Keratinocyte (primary cell): ENCODE results near the gene FAM174B. TPM values are rescaled to one million over a fixed set of nuclear protein-coding genes. Genes with fewer than 3 reads are reported as not detected.

Experiments
- DNase-seq: peaks from one replicate; pipeline ENCODE4 v3.0.0-alpha.2; 2011; ENCODE audit warnings: low read depth, missing footprints, low spot score
- FAIRE-seq: peaks from 2 replicates; lab custom pipeline; 2011; peaks lifted over from hg19 to GRCh38; lab: Jason Lieb, UNC
- H2AFZ ChIP-seq: 2 replicates; pipeline ENCODE4 v1.6.0; 2012; ENCODE audit warnings: low read length, control low read depth, inconsistent platforms; ENCODE audit not compliant: control insufficient read depth
- H3K27ac ChIP-seq: 2 replicates; pipeline ENCODE4 v1.5.1; 2011; ENCODE audit warnings: low read length; ENCODE audit not compliant: control insufficient read depth, insufficient read depth
- H3K27me3 ChIP-seq: 3 replicates; pipeline ENCODE4 v1.6.0; 2011; ENCODE audit warnings: low read length; ENCODE audit not compliant: control insufficient read depth, insufficient read depth; ENCODE audit errors: extremely low read depth
- H3K36me3 ChIP-seq, 2 experiments: 2 replicates in 1 of 2; 3 replicates in 1 of 2; pipeline ENCODE4 v1.5.1; 2011; ENCODE audit warnings: low read length in 2 of 2, mild to moderate bottlenecking in 1 of 2; ENCODE audit not compliant: control insufficient read depth in 2 of 2, insufficient read depth in 2 of 2; ENCODE audit errors: extremely low read depth in 1 of 2
- H3K4me1 ChIP-seq: 3 replicates; pipeline ENCODE4 v1.5.1; 2011; ENCODE audit warnings: low read length; ENCODE audit not compliant: control insufficient read depth, insufficient read depth; ENCODE audit errors: extremely low read depth
- H3K4me2 ChIP-seq: 3 replicates; pipeline ENCODE4 v1.6.0; 2011; ENCODE audit warnings: low read depth, low read length; ENCODE audit not compliant: control insufficient read depth, insufficient read depth; ENCODE audit errors: extremely low read depth
- H3K4me3 ChIP-seq, 3 experiments: fragments of 200-600 bp in 1 of 3; sonication (generic) in 1 of 3; 2 replicates in 2 of 3; 3 replicates in 1 of 3; pipeline ENCODE4 v1.5.1; 2011 to 2016; ENCODE audit warnings: low read length in 3 of 3, mild to moderate bottlenecking in 3 of 3, control low read depth in 2 of 3, inconsistent platforms in 1 of 3, low read depth in 1 of 3, mixed read lengths in 1 of 3, mixed run types in 1 of 3, moderate library complexity in 1 of 3; ENCODE audit not compliant: control insufficient read depth in 2 of 3, insufficient read depth in 2 of 3; ENCODE audit errors: extremely low read depth in 1 of 3
- H3K79me2 ChIP-seq: 2 replicates; pipeline ENCODE4 v1.6.0; 2012; ENCODE audit warnings: low read length; ENCODE audit not compliant: control insufficient read depth, insufficient read depth
- H3K9ac ChIP-seq: 3 replicates; pipeline ENCODE4 v1.6.0; 2011; ENCODE audit warnings: low read length; ENCODE audit not compliant: control insufficient read depth, insufficient read depth; ENCODE audit errors: extremely low read depth
- H3K9me1 ChIP-seq: 3 replicates; pipeline ENCODE4 v1.6.0; 2011; ENCODE audit warnings: low read length; ENCODE audit not compliant: control insufficient read depth, insufficient read depth; ENCODE audit errors: extremely low read depth
- H3K9me3 ChIP-seq: 2 replicates; pipeline ENCODE4 v1.5.1; 2012; ENCODE audit warnings: low read depth, low read length; ENCODE audit not compliant: control insufficient read depth
- H4K20me1 ChIP-seq: 3 replicates; pipeline ENCODE4 v1.6.0; 2011; ENCODE audit warnings: low read length; ENCODE audit not compliant: control insufficient read depth, insufficient read depth; ENCODE audit errors: extremely low read depth
- CTCF ChIP-seq, 3 experiments: IDR thresholded peaks in 1 of 3; conservative IDR thresholded peaks in 1 of 3; optimal IDR thresholded peaks in 1 of 3; 2 replicates in 2 of 3; 3 replicates in 1 of 3; pipeline versions ENCODE3 to v1.5.1; 2011; ENCODE audit warnings: low read length in 3 of 3, mild to moderate bottlenecking in 3 of 3, moderate library complexity in 2 of 3, control low read depth in 1 of 3, inconsistent platforms in 1 of 3; ENCODE audit not compliant: insufficient read depth in 2 of 3; ENCODE audit errors: extremely low read depth in 1 of 3
- EZH2 ChIP-seq: IDR thresholded peaks from one replicate; pipeline ENCODE4 v1.6.1; 2012; ENCODE audit warnings: inconsistent platforms, mild to moderate bottlenecking, low read length, moderate library complexity
- dilution Hi-C: fragments of 300-500 bp; cut with MboI; formaldehyde crosslinking; loops from one replicate; pipeline ENCODE4 v1.7.0; 2020; ENCODE audit warnings: low sequenced_read_pairs; ENCODE audit not compliant: extremely low pct_ligation_motif_present
- polyA plus RNA-seq, 5 experiments: library from polyadenylated mRNA; depleted of rRNA in 3 of 5; stranded (reverse) in 3 of 5; stranded (forward) in 1 of 5; unstranded in 1 of 5; fragments of >200 nt; gene quantifications; 1 replicate in 1 of 5; 2 replicates in 3 of 5; 3 replicates in 1 of 5; pipeline versions ENCODE4 v1.2.1 to v1.2.3, GENCODE V29; 2011 to 2012; ENCODE audit warnings: missing spikeins in 2 of 5, low read depth in 1 of 5, low replicate concordance in 1 of 5

FAM174B gene
- polyA plus RNA-seq, 1 donor (not counting 4 experiments of a cell fraction or from before 2014, with no cell fraction given) = 0.73 TPM

- Histone ChIP-seq H3K79me2 (no peaks in the 10 kb centered on the region), H3K9me3 (no peaks in the 10 kb centered on the region), H3K9ac (no peak overlapping the region), H2AFZ (no peak overlapping the region), H3K27ac (no peak overlapping the region), H3K27me3 (no peaks in the 10 kb centered on the region), H3K4me1 (no peaks in the 10 kb centered on the region), H3K4me3 (no peak overlapping the region), H3K36me3 (no peaks in the 10 kb centered on the region), H4K20me1 (no peaks in the 10 kb centered on the region), H3K9me1 (no peaks in the 10 kb centered on the region), H3K4me2 (no peak overlapping the region)
- TF ChIP-seq CTCF (optimal IDR thresholded peaks at IDR 0.05 in 1 of 3, IDR thresholded peaks at IDR 0.05 in 1 of 3, conservative IDR thresholded peaks at IDR 0.05 in 1 of 3; ENCODE audit: extremely low read depth in 1 of 3, insufficient read depth in 2 of 3, low read length in 3 of 3) = no peak
- TF ChIP-seq EZH2 = no peak
- dilution Hi-C loops = no loop called here
- no peak for DNase-seq
- FAIRE-seq = no peak
These were observed 83.8 kb downstream of the FAM174B start for GRCh38 chr15:92571824-92572223.

GRCh38 chr15:92570391-92570790, 85.2 kb downstream of the FAM174B start:
- Histone ChIP-seq H3K4me3 (no peak overlapping the region), H3K9me1 (no peaks in the 10 kb centered on the region), H3K4me2 (no peak overlapping the region), H3K9me3 (no peaks in the 10 kb centered on the region), H3K4me1 (no peaks in the 10 kb centered on the region), H3K79me2 (no peaks in the 10 kb centered on the region), H3K9ac (no peak overlapping the region), H3K27me3 (no peaks in the 10 kb centered on the region), H2AFZ (no peak overlapping the region), H4K20me1 (no peaks in the 10 kb centered on the region), H3K36me3 (no peaks in the 10 kb centered on the region), H3K27ac (no peak overlapping the region)
- FAIRE-seq (no peak), DNase-seq (no peak)
- TF ChIP-seq CTCF (optimal IDR thresholded peaks at IDR 0.05 in 1 of 3, IDR thresholded peaks at IDR 0.05 in 1 of 3, conservative IDR thresholded peaks at IDR 0.05 in 1 of 3; ENCODE audit: extremely low read depth in 1 of 3, insufficient read depth in 2 of 3, low read length in 3 of 3) (no peak), EZH2 (no peak)
- dilution Hi-C loops = no loop called here
